ENCODE data around the gene TSR1. TPM values are rescaled to one million over a fixed set of nuclear protein-coding genes. Genes with fewer than 3 reads are reported as not detected.

Gene TSR1
- total and polyA plus RNA-seq, 9 of the 15 experiments (the other 6 are each of a cell fraction or from before 2014, with no cell fraction given), result 16.4 to 87.5 (median 55.2) TPM

- H3K4me3 ChIP-seq, result no peak overlapping the region
- H4K20me1 ChIP-seq (replicated peaks; ENCODE audit: control insufficient read depth, insufficient read depth, low read length), result no peaks in the 10 kb centered on the region
- H3K4me2 ChIP-seq (ENCODE audit: insufficient read depth, low read length), result no peak overlapping the region
- no TSS peak for BruUV-seq (replicated peaks)
- H3K79me2 ChIP-seq (ENCODE audit: control insufficient read depth, insufficient read depth, low read length), result no peaks in the 10 kb centered on the region
- ATAC-seq, result no peak
- peak overlapping the region in 1 of 2 experiments; percentile 5; a peak in 1 of 4 replicates for H3K9ac ChIP-seq (ENCODE audit: insufficient read depth in 1 of 2, low read depth in 2 of 2, low read length in 2 of 2)
- in situ Hi-C loops (cut with MboI), result no loop called here
- WGBS (ENCODE audit: insufficient coverage, low coverage, missing lambda C conversion rate), result 79% methylated on average over 20 of the region's 30 CpGs
- FAIRE-seq, result no peak
- intact Hi-C loops (cut with micrococcal nuclease), result no loop called here
- ChIA-PET CTCF (ENCODE audit: low intra/inter-chr PET ratio) (no interaction called here), POLR2A (interaction anchor here (0.7 to 2.2 kb wide), 3 partner anchors 11 to 808 kb away, joined by 3 to 8 read pairs (median 4); no protein-coding TSS in a partner anchor)
- peaks cover 0 to 13% of the 10 kb centered on the region in 2 experiments; a peak in 2 of 5 replicates for H3K4me1 ChIP-seq (replicated peaks in 1 of 2; ENCODE audit: control insufficient read depth in 2 of 2, insufficient read depth in 2 of 2, low read length in 2 of 2)
- no peaks in the 10 kb centered on the region for H3K9me3 ChIP-seq (replicated peaks; ENCODE audit: control insufficient read depth, insufficient read depth, low read depth, low read length)
- H3K27me3 ChIP-seq (ENCODE audit: control insufficient read depth in 2 of 2, insufficient read depth in 2 of 2, low read length in 2 of 2), result no peaks in the 10 kb centered on the region
- DNase-seq (ENCODE audit: extremely low read depth in 1 of 4, low spot score in 3 of 4), result no peak
- H3K27ac ChIP-seq (ENCODE audit: extremely low read depth, low read depth, low read length), result no peak overlapping the region
- H3K9me1 ChIP-seq (ENCODE audit: control insufficient read depth, insufficient read depth, low read length), result no peaks in the 10 kb centered on the region
- H2AFZ ChIP-seq (ENCODE audit: low read depth, low read length), result no peak overlapping the region
- no peaks in the 10 kb centered on the region for H3K36me3 ChIP-seq (ENCODE audit: control insufficient read depth, insufficient read depth, low read length)
- TF ChIP-seq KDM1A (IDR thresholded peaks at IDR 0.05), result 0 out of 4 replicates have a peak, but pooled peaks of 1 of the 2 experiments have one; percentile 34
- no peak for TF ChIP-seq AFF1 (IDR thresholded peaks at IDR 0.05; ENCODE audit: low read depth in 1 of 2, partially characterized antibody in 2 of 2)
- TF ChIP-seq HMBOX1 (IDR thresholded peaks at IDR 0.05), result no peak
- TF ChIP-seq JUND (IDR thresholded peaks at IDR 0.05; ENCODE audit: borderline replicate concordance, low read depth, low read length), result no peak
- TF ChIP-seq JUND (tag; IDR thresholded peaks at IDR 0.05; ENCODE audit: borderline replicate concordance, low read depth, low read length), result no peak
- TF ChIP-seq TCF3 (CRISPR knock-in tag; IDR thresholded peaks at IDR 0.05), result no peak
- TF ChIP-seq HNRNPUL1 (IDR thresholded peaks at IDR 0.05; ENCODE audit: low read length), result no peak
- no peak for TF ChIP-seq LEF1 (IDR thresholded peaks at IDR 0.05)
- TF ChIP-seq ELF1 (tag; IDR thresholded peaks at IDR 0.05), result no peak
- peak; percentile 40; the same call in 1 of the 2 replicates for TF ChIP-seq BCOR (IDR thresholded peaks at IDR 0.05)
- TF ChIP-seq MBD2 (IDR thresholded peaks at IDR 0.05; ENCODE audit: borderline replicate concordance, low read depth), result no peak
- TF ChIP-seq SAP30 (IDR thresholded peaks at IDR 0.05; ENCODE audit: borderline replicate concordance, insufficient read depth, low read depth, low read length, poor library complexity, severe bottlenecking), result no peak
These were observed 35.2 kb upstream of the TSR1 start for GRCh38 chr17:2371183-2372130.
